GM21447 (cell line): ENCODE results near the gene TST.

ENCODE experiments used
- ATAC-seq: cut with Tn5 transposase; IDR thresholded peaks from one replicate; pipeline ENCODE4 v1.9.1; 2021; ENCODE audit not compliant: unreplicated experiment

Gene TST

GRCh38 chr22:37019309-37020191 lies at the start of gene TST, which contains the start of gene MPST:
TSS of gene TST (minus strand) at chr22:37019447. CDS start at chr22:37018732, 715 bp downstream.
TSS of gene MPST (plus strand) at chr22:37019742. CDS start at chr22:37019837, 95 bp downstream.
- no peak for ATAC-seq

- ATAC-seq: no peak
Observed at GRCh38 chr22:37068859-37069258, 49.6 kb upstream of the TST start.

- ATAC-seq: no peak
Observed at GRCh38 chr22:37067428-37067827, 48.2 kb upstream of the TST start.

- no peak for ATAC-seq
Observed at GRCh38 chr22:37065961-37066360, 46.7 kb upstream of the TST start.

- ATAC-seq: no peak
Observed at GRCh38 chr22:37065180-37065579, 45.9 kb upstream of the TST start.

- ATAC-seq: no peak
Observed at GRCh38 chr22:37064553-37064952, 45.3 kb upstream of the TST start.

GRCh38 chr22:37063431-37064420 lies 44.5 kb upstream of the TST start:
- ATAC-seq: no peak

- ATAC-seq: no peak
Observed at GRCh38 chr22:37062702-37063381, 43.6 kb upstream of the TST start.

- ATAC-seq: no peak
Observed at GRCh38 chr22:37062376-37062675, 43.1 kb upstream of the TST start.

GRCh38 chr22:37061611-37062375 lies 42.5 kb upstream of the TST start:
- no peak for ATAC-seq

- ATAC-seq: no peak
Observed at GRCh38 chr22:37060801-37061610, 41.8 kb upstream of the TST start.

- ATAC-seq: no peak
Observed at GRCh38 chr22:37059876-37060449, 40.7 kb upstream of the TST start.

- no peak for ATAC-seq
Observed at GRCh38 chr22:37058917-37059701, 39.9 kb upstream of the TST start.

GRCh38 chr22:37057796-37058510 lies 38.7 kb upstream of the TST start:
- no peak for ATAC-seq

GRCh38 chr22:37057226-37057625 lies 38.0 kb upstream of the TST start:
- no peak for ATAC-seq

- ATAC-seq: no peak
Observed at GRCh38 chr22:37056246-37056645, 37.0 kb upstream of the TST start.

- no peak for ATAC-seq
Observed at GRCh38 chr22:37054600-37055365, 35.5 kb upstream of the TST start.
